Measurements from ENCODE around the gene RPS6KA2. TPM values are rescaled to one million over a fixed set of nuclear protein-coding genes. Genes with fewer than 3 reads are reported as not detected.
A peak's percentile ranks its signal among the peaks of the same experiment; 100 is the strongest.
"Not testable (repeated sequence)": the region's sequence is repeated elsewhere in the genome, so short reads cannot be mapped to it uniquely, and the experiment has no call there.

RPS6KA2 gene
- total RNA-seq, 1 donor from 2014 or later = 12.3 TPM

DNA sequence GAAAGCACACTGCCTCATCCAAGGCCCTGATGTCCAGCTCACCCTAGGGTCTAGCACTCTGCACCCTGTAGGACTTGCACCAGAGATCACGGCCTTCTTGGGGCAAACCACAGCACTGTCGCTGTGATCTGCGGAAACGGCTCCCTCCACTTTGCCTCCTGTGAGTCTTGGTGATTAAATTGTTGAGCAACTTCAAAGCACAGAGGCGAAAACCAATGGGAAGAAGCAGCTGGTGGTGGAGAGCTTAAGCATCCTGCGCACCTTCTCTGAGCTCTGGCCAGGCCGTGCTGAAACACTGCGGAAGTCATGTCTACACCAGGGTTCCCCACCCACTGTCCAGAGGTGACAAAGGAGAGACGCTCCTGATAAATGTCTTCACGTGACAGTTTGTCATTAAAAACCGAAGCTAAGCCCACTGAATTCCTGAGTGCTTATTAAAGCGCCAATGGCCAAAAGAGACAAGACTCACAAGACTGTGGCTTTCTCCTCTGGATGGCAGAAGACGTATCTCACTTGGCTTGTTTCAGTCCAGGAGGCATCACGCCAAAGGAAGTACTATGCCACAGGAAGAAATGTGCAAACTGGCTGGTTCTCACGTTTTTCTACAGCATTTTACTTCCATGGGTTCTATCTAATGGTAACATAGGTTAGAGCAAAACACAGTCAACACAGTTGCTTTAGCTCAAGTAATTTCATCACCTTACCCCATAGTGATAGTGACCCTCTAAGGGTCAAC lies 43.7 kb downstream of the RPS6KA2 start:
- no peak overlapping the region for H3K4me3 Mint-ChIP-seq
- TF ChIP-seq CTCF (IDR thresholded peaks at IDR 0.05; ENCODE audit: unreplicated experiment) = no peak
- H3K9me3 Mint-ChIP-seq = no peaks in the 10 kb centered on the region
- H3K4me1 Mint-ChIP-seq = peaks cover 27% of the 10 kb centered on the region
- H3K36me3 Mint-ChIP-seq = no peaks in the 10 kb centered on the region
- H3K27me3 Mint-ChIP-seq (ENCODE audit: low read depth) = no peaks in the 10 kb centered on the region
- H3K27ac Mint-ChIP-seq = peak overlapping the region; percentile 56
- DNase-seq (ENCODE audit: low spot score in 2 of 2, unreplicated experiment in 2 of 2) = no peak

DNA sequence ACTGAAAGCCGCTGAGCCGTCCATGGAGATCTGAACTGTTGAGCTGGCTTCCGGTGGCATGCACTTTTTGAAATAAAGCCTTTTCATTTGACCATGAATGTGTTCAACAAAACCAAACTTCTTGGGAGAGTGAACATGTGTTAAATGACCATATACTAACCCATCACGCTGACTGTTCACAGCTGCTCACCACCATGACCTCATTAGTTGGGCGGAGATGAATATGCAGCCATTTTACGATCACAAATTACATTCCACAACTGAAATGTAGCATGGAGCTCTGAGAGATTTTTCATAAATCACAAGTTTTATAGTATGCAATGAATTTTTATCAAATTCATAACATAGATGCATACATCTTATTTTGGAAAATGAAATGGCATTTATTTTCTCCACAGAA lies 44.8 kb downstream of the RPS6KA2 start:
- no peak for DNase-seq (ENCODE audit: low spot score in 2 of 2, unreplicated experiment in 2 of 2)
- Mint-ChIP-seq H3K36me3 (peaks cover 5% of the 10 kb centered on the region), H3K27ac (no peak overlapping the region), H3K9me3 (peaks cover 7% of the 10 kb centered on the region), H3K4me3 (no peak overlapping the region), H3K4me1 (peaks cover 21% of the 10 kb centered on the region), H3K27me3 (ENCODE audit: low read depth) (no peaks in the 10 kb centered on the region)
- no peak for TF ChIP-seq CTCF (IDR thresholded peaks at IDR 0.05; ENCODE audit: unreplicated experiment)

- not testable (repeated sequence) for H3K36me3 Mint-ChIP-seq; H3K27me3 Mint-ChIP-seq (ENCODE audit: low read depth); H3K9me3 Mint-ChIP-seq; H3K27ac Mint-ChIP-seq; H3K4me3 Mint-ChIP-seq; DNase-seq (ENCODE audit: low spot score in 2 of 2, unreplicated experiment in 2 of 2)
- peaks cover 21% of the 10 kb centered on the region for H3K4me1 Mint-ChIP-seq
Observed at GRCh38 chr6:166581801-166582200, 45.2 kb downstream of the RPS6KA2 start.

GRCh38 chr6:166581091-166581511 lies 46.0 kb downstream of the RPS6KA2 start:
- no peak overlapping the region for H3K27ac Mint-ChIP-seq
- no peak overlapping the region for H3K4me3 Mint-ChIP-seq
- H3K27me3 Mint-ChIP-seq (ENCODE audit: low read depth) = no peaks in the 10 kb centered on the region
- H3K36me3 Mint-ChIP-seq = peaks cover 10% of the 10 kb centered on the region
- peaks cover 13% of the 10 kb centered on the region for H3K9me3 Mint-ChIP-seq
- DNase-seq (ENCODE audit: low spot score in 2 of 2, unreplicated experiment in 2 of 2) = no peak
- H3K4me1 Mint-ChIP-seq = peaks cover 21% of the 10 kb centered on the region
- no peak for TF ChIP-seq CTCF (IDR thresholded peaks at IDR 0.05; ENCODE audit: unreplicated experiment)

GRCh38 chr6:166580076-166581050 lies 46.7 kb downstream of the RPS6KA2 start:
- H3K27ac Mint-ChIP-seq = no peak overlapping the region
- H3K9me3 Mint-ChIP-seq = peaks cover 17% of the 10 kb centered on the region
- no peak for DNase-seq (ENCODE audit: low spot score in 2 of 2, unreplicated experiment in 2 of 2)

More at GRCh38 chr6:166580076-166581050, 46.7 kb downstream of the RPS6KA2 start:
- Mint-ChIP-seq H3K4me3 (no peak overlapping the region), H3K4me1 (peaks cover 21% of the 10 kb centered on the region), H3K27me3 (ENCODE audit: low read depth) (no peaks in the 10 kb centered on the region), H3K36me3 (peaks cover 12% of the 10 kb centered on the region)
- no peak for TF ChIP-seq CTCF (IDR thresholded peaks at IDR 0.05; ENCODE audit: unreplicated experiment)

Data from mesothelial cell of epicardium (in vitro differentiated cells).